Measurements from ENCODE around the gene ADAM12. TPM values are rescaled to one million over a fixed set of nuclear protein-coding genes. Genes with fewer than 3 reads are reported as not detected.
"Not testable (repeated sequence)": the region's sequence is repeated elsewhere in the genome, so short reads cannot be mapped to it uniquely, and the experiment has no call there.

Gene ADAM12
- total and polyA plus RNA-seq, 2 donors, result 0.96 to 4.6 TPM

DNA sequence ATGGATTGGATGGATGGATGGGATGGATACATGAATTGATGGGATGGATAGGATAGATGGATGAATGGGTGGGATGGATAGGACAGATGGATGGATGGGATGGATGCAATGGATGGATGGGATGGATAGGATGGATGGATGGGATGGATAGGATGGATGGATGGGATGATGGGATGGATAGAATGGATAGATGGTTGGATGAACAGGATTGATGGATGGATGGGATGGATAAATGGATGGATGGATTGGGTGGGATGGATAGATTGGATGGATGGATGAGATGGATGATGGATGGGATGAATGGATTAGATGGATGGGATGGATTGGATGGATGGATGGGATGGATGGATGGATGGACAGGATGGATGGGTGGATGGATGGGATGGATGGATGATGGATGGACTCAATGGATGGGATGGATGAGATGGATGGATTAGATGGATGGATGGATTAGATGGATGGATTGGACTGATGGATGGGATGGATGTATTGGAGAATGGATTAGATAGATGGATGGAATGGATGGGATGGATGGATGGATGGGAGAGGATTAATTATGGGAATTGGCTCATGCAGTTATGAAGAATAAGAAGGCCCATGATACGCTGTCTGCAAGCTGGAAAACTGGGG lies 136.4 kb downstream of the ADAM12 start:
- Histone ChIP-seq H3K4me3 (ENCODE audit: low read length in 2 of 2) (no peak overlapping the region), H3K27me3 (ENCODE audit: control insufficient read depth in 2 of 2, insufficient read depth in 1 of 2, low read length in 1 of 2) (no peaks in the 10 kb centered on the region), H3K27ac (ENCODE audit: low read depth in 1 of 2, low read length in 1 of 2) (no peak overlapping the region), H3K4me1 (ENCODE audit: control insufficient read depth in 2 of 2, insufficient read depth in 2 of 2, low read length in 2 of 2) (no peaks in the 10 kb centered on the region), H3K9me3 (ENCODE audit: control insufficient read depth in 2 of 2, insufficient read depth in 1 of 2, low read length in 1 of 2) (no peaks in the 10 kb centered on the region), H3K36me3 (ENCODE audit: control insufficient read depth in 2 of 2, insufficient read depth in 2 of 2, low read length in 1 of 2) (no peaks in the 10 kb centered on the region)
- WGBS, result 98% methylated on average over 1 of the region's 1 CpG
- DNase-seq (ENCODE audit: low read depth in 6 of 9, low spot score in 9 of 9), result no peak

DNA sequence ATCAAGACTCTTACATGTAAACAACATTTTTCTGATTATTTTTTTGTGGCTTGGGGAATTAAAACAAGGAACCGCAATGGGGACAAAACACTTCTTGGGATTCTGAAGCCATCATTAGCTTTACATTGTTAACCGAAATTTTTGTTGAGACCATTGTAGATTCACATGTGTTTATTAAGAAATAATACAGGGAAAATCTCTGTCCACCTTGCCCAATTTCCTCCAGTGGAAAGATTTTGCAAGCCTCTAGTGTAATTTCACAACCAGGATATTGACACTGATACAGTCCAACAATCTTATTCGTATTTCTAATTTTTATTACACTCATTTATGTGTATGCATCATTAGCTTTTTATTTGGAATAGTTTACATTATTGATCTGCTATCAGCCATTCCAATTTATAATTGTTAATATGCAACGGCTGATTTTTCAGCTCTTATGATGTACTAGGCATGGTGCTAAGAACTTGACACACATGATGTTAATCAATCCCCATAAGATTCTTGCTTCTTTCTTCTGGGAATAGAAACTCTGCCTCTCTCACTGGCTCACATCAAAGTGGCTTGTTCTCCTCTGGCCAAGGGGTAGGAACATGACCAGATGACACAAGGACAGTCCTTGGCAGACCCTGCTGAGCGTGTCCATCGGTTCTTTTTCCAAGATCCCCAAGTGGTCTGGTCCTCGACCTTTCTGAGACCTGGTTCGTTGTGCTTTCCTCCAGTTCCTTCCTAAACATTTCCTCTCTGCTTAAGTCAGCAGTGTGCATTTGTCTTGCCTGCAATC lies 137.6 kb downstream of the ADAM12 start:
- Histone ChIP-seq H3K4me3 (ENCODE audit: low read length in 2 of 2) (no peak overlapping the region), H3K27me3 (ENCODE audit: control insufficient read depth in 2 of 2, insufficient read depth in 1 of 2, low read length in 1 of 2) (no peaks in the 10 kb centered on the region), H3K36me3 (ENCODE audit: control insufficient read depth in 2 of 2, insufficient read depth in 2 of 2, low read length in 1 of 2) (no peaks in the 10 kb centered on the region), H3K9me3 (ENCODE audit: control insufficient read depth in 2 of 2, insufficient read depth in 1 of 2, low read length in 1 of 2) (no peaks in the 10 kb centered on the region), H3K27ac (ENCODE audit: low read depth in 1 of 2, low read length in 1 of 2) (no peak overlapping the region), H3K4me1 (ENCODE audit: control insufficient read depth in 2 of 2, insufficient read depth in 2 of 2, low read length in 2 of 2) (no peaks in the 10 kb centered on the region)
- WGBS, result 88% methylated on average over 8 of the region's 8 CpGs
- DNase-seq (ENCODE audit: low read depth in 6 of 9, low spot score in 9 of 9), result no peak

DNA sequence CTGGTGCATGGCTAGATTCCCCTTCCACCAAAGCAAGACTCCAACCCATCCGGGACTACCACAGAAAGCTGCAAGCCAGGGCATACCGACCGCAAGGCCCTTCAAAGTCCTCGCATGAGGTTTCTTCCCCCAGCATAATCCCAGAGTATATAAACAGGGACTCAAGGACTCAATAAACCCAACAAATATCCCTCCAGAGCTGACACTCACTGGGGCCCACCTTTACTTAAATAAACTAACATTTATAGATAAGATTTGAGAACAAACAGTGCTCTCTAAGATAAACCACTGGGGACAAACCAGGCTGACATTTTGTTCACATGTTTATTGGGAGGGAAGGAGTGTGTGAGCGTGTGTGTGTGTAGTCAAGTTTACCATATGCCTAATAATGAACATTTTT lies 138.2 kb downstream of the ADAM12 start:
- Histone ChIP-seq H3K4me3 (ENCODE audit: low read length in 2 of 2) (no peak overlapping the region), H3K9me3 (ENCODE audit: control insufficient read depth in 2 of 2, insufficient read depth in 1 of 2, low read length in 1 of 2) (no peaks in the 10 kb centered on the region), H3K27ac (ENCODE audit: low read depth in 1 of 2, low read length in 1 of 2) (no peak overlapping the region), H3K27me3 (ENCODE audit: control insufficient read depth in 2 of 2, insufficient read depth in 1 of 2, low read length in 1 of 2) (no peaks in the 10 kb centered on the region), H3K4me1 (ENCODE audit: control insufficient read depth in 2 of 2, insufficient read depth in 2 of 2, low read length in 2 of 2) (no peaks in the 10 kb centered on the region), H3K36me3 (ENCODE audit: control insufficient read depth in 2 of 2, insufficient read depth in 2 of 2, low read length in 1 of 2) (no peaks in the 10 kb centered on the region)
- no peak for DNase-seq (ENCODE audit: low read depth in 6 of 9, low spot score in 9 of 9)
- 92% methylated on average over 5 of the region's 5 CpGs for WGBS

DNA sequence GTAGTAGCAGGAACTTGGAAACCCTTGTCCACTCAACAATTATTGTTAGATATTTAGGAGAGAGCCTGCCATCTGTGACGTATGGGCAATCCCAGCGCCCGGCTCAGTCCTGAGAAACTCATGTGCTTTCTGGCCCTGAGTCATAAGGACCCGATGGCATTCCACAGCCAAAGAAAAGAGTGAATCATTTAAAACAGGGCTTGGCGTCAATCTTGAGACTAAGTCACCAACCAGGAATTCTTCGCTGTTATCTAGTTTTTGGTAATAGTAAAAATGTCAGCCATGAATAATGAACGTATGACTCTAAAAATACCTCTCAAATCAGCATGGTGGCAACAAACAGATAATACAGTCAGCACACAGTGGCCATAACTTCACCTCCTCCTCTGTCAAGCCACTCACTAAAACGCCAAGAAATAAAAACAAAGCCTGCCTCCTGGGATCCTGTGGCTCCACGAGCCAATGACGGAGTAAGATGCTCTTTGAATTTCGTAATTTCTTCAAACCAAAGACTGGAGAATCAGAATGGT lies 140.8 kb downstream of the ADAM12 start:
- Histone ChIP-seq H3K4me3 (ENCODE audit: low read length in 2 of 2) (no peak overlapping the region), H3K27ac (ENCODE audit: low read depth in 1 of 2, low read length in 1 of 2) (no peak overlapping the region), H3K9me3 (ENCODE audit: control insufficient read depth in 2 of 2, insufficient read depth in 1 of 2, low read length in 1 of 2) (no peaks in the 10 kb centered on the region), H3K27me3 (ENCODE audit: control insufficient read depth in 2 of 2, insufficient read depth in 1 of 2, low read length in 1 of 2) (no peaks in the 10 kb centered on the region), H3K4me1 (ENCODE audit: control insufficient read depth in 2 of 2, insufficient read depth in 2 of 2, low read length in 2 of 2) (peaks cover 0 to 6% of the 10 kb centered on the region in 2 donors), H3K36me3 (ENCODE audit: control insufficient read depth in 2 of 2, insufficient read depth in 2 of 2, low read length in 1 of 2) (no peaks in the 10 kb centered on the region)
- 93% methylated on average over 11 of the region's 11 CpGs for WGBS
- DNase-seq (ENCODE audit: low read depth in 6 of 9, low spot score in 9 of 9), result no peak

DNA sequence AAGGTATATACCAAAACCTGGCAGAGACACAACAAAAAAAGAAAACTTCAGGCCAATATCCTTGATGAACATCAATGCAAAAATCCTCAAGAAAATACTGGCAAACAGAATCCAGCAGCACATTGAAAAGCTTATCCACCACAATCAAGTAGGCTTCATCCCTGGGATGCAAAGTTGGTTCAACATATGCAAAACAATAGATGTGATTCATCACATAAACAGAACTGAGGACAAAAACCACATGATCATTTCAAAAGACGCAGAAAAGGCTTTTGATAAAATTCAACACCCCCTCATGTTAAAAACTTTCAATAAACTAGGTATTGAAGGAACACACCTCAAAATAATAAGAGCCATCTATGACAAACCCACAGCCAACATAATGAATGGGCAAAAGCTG lies 141.9 kb downstream of the ADAM12 start:
- DNase-seq (ENCODE audit: low read depth in 6 of 9, low spot score in 9 of 9); H3K27ac ChIP-seq (ENCODE audit: low read depth in 1 of 2, low read length in 1 of 2); H3K4me1 ChIP-seq (ENCODE audit: control insufficient read depth in 2 of 2, insufficient read depth in 2 of 2, low read length in 2 of 2); H3K4me3 ChIP-seq (ENCODE audit: low read length in 2 of 2); H3K36me3 ChIP-seq (ENCODE audit: control insufficient read depth in 2 of 2, insufficient read depth in 2 of 2, low read length in 1 of 2); H3K9me3 ChIP-seq (ENCODE audit: control insufficient read depth in 2 of 2, insufficient read depth in 1 of 2, low read length in 1 of 2); H3K27me3 ChIP-seq (ENCODE audit: control insufficient read depth in 2 of 2, insufficient read depth in 1 of 2, low read length in 1 of 2): not testable (repeated sequence)
- 90% methylated on average over 1 of the region's 1 CpG for WGBS

DNA sequence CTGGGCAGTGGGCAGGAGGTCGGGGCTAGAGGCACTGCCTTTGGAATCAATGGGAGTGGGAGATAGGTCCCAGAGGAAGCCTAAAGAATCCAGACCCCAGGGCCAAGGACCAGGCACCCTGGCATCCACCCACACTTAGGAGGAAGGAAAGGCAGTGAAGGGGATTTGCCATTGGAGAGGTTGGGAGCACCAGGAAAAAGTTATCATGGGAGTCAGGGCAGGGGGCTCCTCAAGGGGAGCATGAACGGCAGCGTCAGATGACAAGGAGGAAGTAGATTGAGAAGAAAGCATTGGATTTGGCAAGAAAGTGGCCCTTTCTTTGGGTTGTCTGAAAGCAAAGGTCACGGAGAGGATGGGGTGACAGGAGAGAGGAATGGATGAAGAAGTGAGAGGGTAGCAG lies 142.8 kb downstream of the ADAM12 start:
- Histone ChIP-seq H3K4me3 (ENCODE audit: low read length in 2 of 2) (no peak overlapping the region), H3K9me3 (ENCODE audit: control insufficient read depth in 2 of 2, insufficient read depth in 1 of 2, low read length in 1 of 2) (no peaks in the 10 kb centered on the region), H3K4me1 (ENCODE audit: control insufficient read depth in 2 of 2, insufficient read depth in 2 of 2, low read length in 2 of 2) (peaks cover 0 to 7% of the 10 kb centered on the region in 2 donors), H3K27me3 (ENCODE audit: control insufficient read depth in 2 of 2, insufficient read depth in 1 of 2, low read length in 1 of 2) (no peaks in the 10 kb centered on the region), H3K27ac (ENCODE audit: low read depth in 1 of 2, low read length in 1 of 2) (no peak overlapping the region), H3K36me3 (ENCODE audit: control insufficient read depth in 2 of 2, insufficient read depth in 2 of 2, low read length in 1 of 2) (no peaks in the 10 kb centered on the region)
- DNase-seq (ENCODE audit: low read depth in 6 of 9, low spot score in 9 of 9), result no peak
- 81% methylated on average over 4 of the region's 4 CpGs for WGBS

DNA sequence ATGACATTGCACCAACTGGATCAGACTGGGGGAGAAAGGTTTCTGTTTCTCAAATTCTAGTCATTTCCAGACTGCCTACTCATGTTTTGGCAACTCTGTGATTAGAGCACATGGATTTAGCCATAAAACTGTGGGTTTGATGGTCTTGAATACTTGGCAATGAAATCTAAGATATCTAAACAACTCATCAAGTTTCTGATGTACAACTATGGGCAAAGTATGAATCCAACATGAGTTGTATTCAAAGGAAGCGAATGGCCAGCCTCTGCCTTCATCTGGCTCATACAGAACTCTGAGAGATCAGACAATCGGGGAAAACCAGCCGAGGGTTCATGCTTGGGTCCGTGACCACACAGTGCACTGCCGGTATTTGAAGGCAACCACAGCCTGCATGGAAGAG lies 144.3 kb downstream of the ADAM12 start:
- Histone ChIP-seq H3K27me3 (ENCODE audit: control insufficient read depth in 2 of 2, insufficient read depth in 1 of 2, low read length in 1 of 2) (no peaks in the 10 kb centered on the region), H3K27ac (ENCODE audit: low read depth in 1 of 2, low read length in 1 of 2) (no peak overlapping the region), H3K36me3 (ENCODE audit: control insufficient read depth in 2 of 2, insufficient read depth in 2 of 2, low read length in 1 of 2) (no peaks in the 10 kb centered on the region), H3K9me3 (ENCODE audit: control insufficient read depth in 2 of 2, insufficient read depth in 1 of 2, low read length in 1 of 2) (no peaks in the 10 kb centered on the region), H3K4me3 (ENCODE audit: low read length in 2 of 2) (no peak overlapping the region), H3K4me1 (ENCODE audit: control insufficient read depth in 2 of 2, insufficient read depth in 2 of 2, low read length in 2 of 2) (peaks cover 0 to 7% of the 10 kb centered on the region in 2 donors)
- no peak for DNase-seq (ENCODE audit: low read depth in 6 of 9, low spot score in 9 of 9)
- WGBS, result 91% methylated on average over 5 of the region's 5 CpGs

DNA sequence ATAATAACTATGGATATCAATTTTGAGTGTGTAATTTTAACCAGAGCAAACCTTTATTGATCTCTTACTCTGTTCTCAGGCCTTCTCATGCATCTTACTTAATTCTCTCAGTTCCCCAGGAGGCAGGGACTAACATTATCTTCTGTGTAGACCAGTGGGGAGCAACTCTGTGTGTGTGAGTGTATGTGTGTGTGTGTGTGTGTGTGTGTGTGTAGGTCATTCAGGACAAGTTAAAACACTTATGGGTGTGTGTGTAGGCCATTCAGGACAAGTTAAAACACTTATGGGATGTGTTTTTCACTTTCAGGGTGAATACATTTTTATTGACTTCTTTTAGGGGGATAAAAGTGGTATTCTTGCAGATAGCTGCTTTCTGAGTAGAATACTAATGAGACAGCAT lies 145.0 kb downstream of the ADAM12 start:
- Histone ChIP-seq H3K4me3 (ENCODE audit: low read length in 2 of 2) (no peak overlapping the region), H3K9me3 (ENCODE audit: control insufficient read depth in 2 of 2, insufficient read depth in 1 of 2, low read length in 1 of 2) (no peaks in the 10 kb centered on the region), H3K27me3 (ENCODE audit: control insufficient read depth in 2 of 2, insufficient read depth in 1 of 2, low read length in 1 of 2) (no peaks in the 10 kb centered on the region), H3K27ac (ENCODE audit: low read depth in 1 of 2, low read length in 1 of 2) (peak overlapping the region in 1 of 2 donors; percentile 37), H3K36me3 (ENCODE audit: control insufficient read depth in 2 of 2, insufficient read depth in 2 of 2, low read length in 1 of 2) (no peaks in the 10 kb centered on the region), H3K4me1 (ENCODE audit: control insufficient read depth in 2 of 2, insufficient read depth in 2 of 2, low read length in 2 of 2) (peaks cover 0 to 7% of the 10 kb centered on the region in 2 donors)
- DNase-seq (ENCODE audit: low read depth in 6 of 9, low spot score in 9 of 9), result no peak

DNA sequence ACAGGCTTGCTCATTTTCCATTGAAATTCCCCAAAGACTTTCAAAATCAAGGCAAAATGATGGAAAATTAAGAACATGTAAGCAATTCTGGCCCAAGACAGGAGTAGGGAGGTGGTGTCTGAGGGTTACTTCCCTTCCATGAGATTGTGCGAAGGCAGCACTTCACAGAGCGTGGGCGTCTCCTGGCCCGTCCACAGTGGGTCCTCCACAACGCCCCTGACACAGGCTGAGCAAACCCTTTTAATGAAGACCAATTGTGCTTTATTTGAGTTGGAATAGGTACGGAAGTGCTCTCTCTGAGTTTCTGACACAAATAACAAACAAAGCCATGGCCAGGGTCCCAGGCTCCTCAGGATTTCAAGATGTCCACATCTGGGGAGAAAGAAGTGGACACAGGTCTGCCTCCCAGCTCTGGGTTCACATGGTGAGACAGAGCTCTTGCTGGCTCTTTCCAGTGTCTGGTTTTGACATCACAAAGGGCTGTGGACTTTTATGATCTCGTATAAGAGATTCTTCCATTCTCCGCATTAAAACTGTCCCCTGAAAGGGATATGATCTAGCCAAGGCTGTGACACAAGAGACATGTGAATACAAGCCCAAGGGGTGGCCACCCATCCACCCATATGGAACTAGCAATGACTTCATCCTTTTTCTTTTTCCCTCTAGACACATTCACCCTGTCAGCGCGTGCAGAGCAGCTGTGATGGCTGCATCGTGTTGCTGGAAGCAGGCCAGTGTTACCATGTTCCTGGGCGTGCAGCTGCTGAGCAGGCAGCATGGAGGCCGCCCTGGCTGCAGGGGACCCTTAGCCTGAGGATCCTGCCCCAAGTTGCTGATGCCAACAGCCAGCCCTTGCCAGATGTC lies 145.6 kb downstream of the ADAM12 start:
- Histone ChIP-seq H3K4me3 (ENCODE audit: low read length in 2 of 2) (no peak overlapping the region), H3K27ac (ENCODE audit: low read depth in 1 of 2, low read length in 1 of 2) (peak overlapping the region in 1 of 2 donors; percentile 37), H3K9me3 (ENCODE audit: control insufficient read depth in 2 of 2, insufficient read depth in 1 of 2, low read length in 1 of 2) (no peaks in the 10 kb centered on the region), H3K4me1 (ENCODE audit: control insufficient read depth in 2 of 2, insufficient read depth in 2 of 2, low read length in 2 of 2) (peaks cover 0 to 7% of the 10 kb centered on the region in 2 donors), H3K36me3 (ENCODE audit: control insufficient read depth in 2 of 2, insufficient read depth in 2 of 2, low read length in 1 of 2) (no peaks in the 10 kb centered on the region), H3K27me3 (ENCODE audit: control insufficient read depth in 2 of 2, insufficient read depth in 1 of 2, low read length in 1 of 2) (no peaks in the 10 kb centered on the region)
- peak in 2 of 9 donors; percentile 2 to 16 for DNase-seq (ENCODE audit: low read depth in 6 of 9, low spot score in 9 of 9)
- 92% methylated on average over 13 of the region's 13 CpGs for WGBS

Data from thymus (tissue), 11 donors.